HG03565 (cell line): ENCODE data around the gene CASKIN1.
"Not testable (repeated sequence)": the region's sequence is repeated elsewhere in the genome, so short reads cannot be mapped to it uniquely, and the experiment has no call there.

ENCODE experiments used
- ATAC-seq: cut with Tn5 transposase; IDR thresholded peaks from one replicate; pipeline ENCODE4 v1.9.1; 2021; ENCODE audit warnings: mild to moderate bottlenecking, moderate library complexity; ENCODE audit not compliant: unreplicated experiment

CASKIN1 gene

GRCh38 chr16:2142942-2143877, 53.2 kb downstream of the CASKIN1 start:
- ATAC-seq, result no peak

GRCh38 chr16:2135770-2136490, 60.5 kb downstream of the CASKIN1 start, which contains the start of gene PKD1:
TSS of gene PKD1 (minus strand) at chr16:2135898. CDS start at chr16:2135689, 209 bp downstream.
- ATAC-seq, result peak; percentile 48

- not testable (repeated sequence) for ATAC-seq
Observed at GRCh38 chr16:2135071-2135470, 61.3 kb downstream of the CASKIN1 start.

- ATAC-seq, result not testable (repeated sequence)
Observed at GRCh38 chr16:2133797-2134196, 62.6 kb downstream of the CASKIN1 start.

- not testable (repeated sequence) for ATAC-seq
Observed at GRCh38 chr16:2129890-2130447, 66.4 kb downstream of the CASKIN1 start.

GRCh38 chr16:2129251-2129650, 67.2 kb downstream of the CASKIN1 start:
- ATAC-seq, result not testable (repeated sequence)

GRCh38 chr16:2127630-2128280, 68.7 kb downstream of the CASKIN1 start:
- ATAC-seq, result not testable (repeated sequence)
